DMS153 treated with DMSO at 0.1 percent for 48 hours (cell line): ENCODE measurements around the gene ATP1A1.

Experiments used
- DNase-seq: peaks from one replicate; lab custom pipeline; 2025; ENCODE audit not compliant: unreplicated experiment; lab: John Stamatoyannopoulos, UW

ATP1A1 gene

DNA sequence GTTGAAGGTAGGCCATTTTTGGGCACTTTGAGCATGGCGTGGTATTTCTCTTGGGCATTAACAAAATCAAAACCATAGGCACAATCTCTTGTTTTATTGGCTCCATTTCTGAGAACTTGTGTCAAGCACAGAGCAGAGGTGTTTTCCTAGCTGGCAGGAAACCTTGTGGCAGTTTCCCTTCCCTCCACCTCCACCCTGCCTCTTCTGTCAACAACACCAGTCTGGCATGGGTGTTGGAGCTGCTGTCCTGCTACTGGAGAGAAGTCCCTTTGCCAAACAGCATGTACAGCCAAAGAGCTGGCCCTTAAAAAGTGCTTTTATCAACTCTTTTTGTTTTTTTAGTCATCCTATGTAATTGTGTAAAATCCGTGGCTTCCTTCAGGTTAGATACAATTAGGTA lies 16.0 kb downstream of the ATP1A1 start:
- DNase-seq: no peak

- no peak for DNase-seq
These were observed 16.6 kb downstream of the ATP1A1 start for GRCh38 chr1:116389686-116390085.

- DNase-seq: no peak
These were observed 17.2 kb downstream of the ATP1A1 start for GRCh38 chr1:116390195-116390594.

DNA sequence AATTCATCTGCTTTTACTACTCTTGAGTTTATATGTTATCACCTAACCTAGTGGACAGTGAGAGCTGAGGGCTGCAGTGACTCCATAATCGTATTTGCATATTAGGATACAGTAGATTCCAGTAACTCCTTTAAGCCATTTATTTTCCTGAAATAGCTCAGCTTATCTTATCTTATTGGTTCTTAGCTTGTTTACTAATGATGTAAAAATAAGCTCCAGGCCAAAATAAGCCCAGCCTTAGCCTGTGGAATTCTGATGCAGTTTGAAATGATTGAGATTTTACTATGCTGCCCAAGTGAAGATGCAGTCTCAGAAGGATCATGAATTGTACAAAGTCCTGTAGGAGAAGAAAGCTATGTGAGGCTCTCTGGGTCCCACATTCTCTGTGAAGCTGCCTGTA lies 18.1 kb downstream of the ATP1A1 start:
- no peak for DNase-seq

GRCh38 chr1:116392717-116393404 lies 19.8 kb downstream of the ATP1A1 start:
- no peak for DNase-seq

DNA sequence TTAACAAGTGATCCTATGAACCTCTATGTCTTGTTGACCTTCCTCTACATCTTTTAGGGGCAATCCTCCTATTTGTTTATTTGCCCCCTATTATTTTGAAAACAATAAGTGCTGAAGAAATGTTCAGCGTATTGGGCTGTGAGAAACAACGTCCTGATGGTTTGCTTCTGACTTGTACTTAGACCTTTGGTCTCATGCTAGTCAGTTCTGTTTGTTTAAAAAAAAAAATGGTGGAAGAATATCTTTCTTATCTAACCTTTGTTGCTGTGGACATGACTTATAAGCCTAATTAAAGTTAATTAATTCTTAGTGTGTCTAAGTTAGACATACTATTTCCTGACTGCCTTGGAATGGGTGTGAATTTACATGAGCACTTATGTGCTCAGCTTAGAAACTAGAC lies 20.7 kb downstream of the ATP1A1 start:
- DNase-seq: no peak

DNA sequence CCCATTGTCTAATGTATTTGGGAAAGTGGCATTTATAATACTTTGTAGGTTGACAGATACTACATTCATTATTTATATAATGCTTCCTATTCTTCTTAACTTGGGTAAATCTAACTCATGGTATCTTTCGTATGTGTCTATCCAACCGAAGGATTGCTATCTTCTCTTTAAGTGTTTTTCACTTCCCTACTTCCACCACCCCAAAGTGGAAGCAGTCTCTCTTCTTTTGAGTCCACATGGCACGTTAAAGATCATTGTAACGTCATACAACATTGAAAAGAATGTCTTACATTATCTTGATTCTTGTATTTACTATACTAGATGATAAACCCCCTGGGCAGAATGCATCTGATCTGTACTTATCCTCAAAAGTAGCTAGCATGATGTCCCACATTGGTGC lies 21.2 kb downstream of the ATP1A1 start:
- DNase-seq: no peak

DNA sequence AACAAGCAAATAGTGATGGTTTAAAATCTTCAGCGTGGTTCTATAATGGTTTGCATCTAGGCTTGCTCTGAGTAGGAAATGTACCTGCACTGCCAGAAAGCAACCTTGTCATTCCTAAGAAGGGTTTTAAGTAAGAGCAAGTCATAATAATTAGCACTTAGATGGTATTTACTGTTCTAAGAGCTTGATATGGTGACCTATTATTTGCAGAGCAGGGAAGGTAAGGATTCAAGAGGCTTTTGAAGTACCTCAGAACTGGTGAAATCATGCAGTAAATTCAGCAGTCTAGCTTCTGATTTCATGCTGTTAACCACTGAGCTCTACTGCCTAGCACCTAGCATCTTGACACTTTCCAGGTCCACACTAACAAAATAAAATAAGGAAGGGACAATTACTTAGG lies 23.7 kb downstream of the ATP1A1 start:
- DNase-seq: no peak

DNA sequence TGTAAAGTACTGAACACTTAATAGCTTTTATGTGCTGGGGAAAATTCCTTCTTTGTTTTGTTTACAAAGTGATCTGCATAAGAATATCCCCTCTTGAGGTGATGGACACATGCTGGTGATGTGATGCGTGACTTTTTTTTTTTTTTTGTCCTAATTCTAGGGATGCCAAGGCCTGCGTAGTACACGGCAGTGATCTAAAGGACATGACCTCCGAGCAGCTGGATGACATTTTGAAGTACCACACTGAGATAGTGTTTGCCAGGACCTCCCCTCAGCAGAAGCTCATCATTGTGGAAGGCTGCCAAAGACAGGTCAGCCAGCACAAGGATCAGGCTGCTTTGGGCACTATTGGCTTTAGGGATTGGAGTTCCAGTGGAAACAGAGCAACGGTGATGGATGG lies 24.7 kb downstream of the ATP1A1 start:
- no peak for DNase-seq

DNA sequence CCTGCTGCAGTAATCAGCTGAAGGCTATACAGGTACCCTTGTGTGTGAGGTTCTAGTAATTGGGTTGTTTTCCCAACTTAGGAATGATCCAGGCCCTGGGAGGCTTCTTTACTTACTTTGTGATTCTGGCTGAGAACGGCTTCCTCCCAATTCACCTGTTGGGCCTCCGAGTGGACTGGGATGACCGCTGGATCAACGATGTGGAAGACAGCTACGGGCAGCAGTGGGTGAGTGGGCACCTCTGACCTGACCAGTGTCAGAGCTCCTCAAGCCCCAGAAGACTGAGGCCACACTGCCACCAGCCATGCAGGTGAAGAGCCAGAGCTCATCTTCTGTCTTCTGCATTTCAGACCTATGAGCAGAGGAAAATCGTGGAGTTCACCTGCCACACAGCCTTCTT lies 27.7 kb downstream of the ATP1A1 start:
- no peak for DNase-seq

DNA sequence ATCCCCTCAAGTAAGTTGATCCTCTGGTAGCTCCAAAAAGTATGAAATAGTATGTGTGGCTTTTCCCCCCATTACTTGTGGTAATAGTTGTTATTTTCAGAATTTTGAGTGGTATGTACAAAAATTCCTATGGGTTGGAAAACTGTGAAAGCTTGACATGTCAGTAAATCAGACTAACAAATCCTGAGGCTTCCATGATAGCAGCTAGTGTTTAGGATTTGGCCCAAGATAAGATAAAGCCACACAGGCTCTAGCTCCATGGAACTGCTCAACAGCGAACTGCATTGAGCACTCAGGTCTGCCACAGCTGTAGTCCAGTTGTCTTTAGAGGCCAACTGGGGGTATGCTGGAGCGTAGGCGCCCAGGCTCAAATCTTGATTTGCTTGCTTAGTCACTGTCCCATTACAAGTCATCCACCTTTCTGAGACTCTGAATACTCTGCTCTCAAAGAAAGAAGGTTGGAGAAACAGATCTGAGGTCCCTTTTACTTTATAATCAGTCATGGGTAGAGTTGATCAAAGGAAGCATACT lies 28.7 kb downstream of the ATP1A1 start:
- no peak for DNase-seq

DNA sequence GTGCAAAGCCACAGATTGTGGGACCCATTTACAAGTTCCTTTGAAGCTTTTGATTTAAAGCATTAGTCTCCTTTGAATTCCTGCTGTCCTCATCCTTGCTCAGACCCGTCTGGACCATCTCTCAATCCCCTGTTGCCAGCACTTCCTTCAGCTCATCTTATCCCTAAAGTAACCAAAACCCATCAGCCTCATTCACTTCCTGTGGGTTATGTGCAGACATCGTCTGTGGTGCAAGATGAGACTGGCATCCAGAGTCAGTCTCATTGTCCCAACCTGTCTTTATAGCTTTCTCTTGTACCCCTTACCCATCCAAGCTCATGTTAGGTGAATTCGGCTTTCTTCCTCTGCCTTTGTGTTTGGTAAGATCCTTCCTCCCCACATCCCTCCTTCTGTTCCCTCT lies 29.3 kb downstream of the ATP1A1 start:
- DNase-seq: no peak

GRCh38 chr1:116403496-116404136 lies 30.6 kb downstream of the ATP1A1 start:
- DNase-seq: no peak

- no peak for DNase-seq
These were observed 31.7 kb downstream of the ATP1A1 start for GRCh38 chr1:116404699-116405098.

- DNase-seq: no peak
These were observed 32.4 kb downstream of the ATP1A1 start for GRCh38 chr1:116405241-116406135.

GRCh38 chr1:116407033-116407432 lies 34.0 kb downstream of the ATP1A1 start:
- no peak for DNase-seq

- DNase-seq: no peak
These were observed 35.1 kb downstream of the ATP1A1 start for GRCh38 chr1:116408193-116408592.

GRCh38 chr1:116408803-116409720 lies 36.0 kb downstream of the ATP1A1 start:
- no peak for DNase-seq

DNA sequence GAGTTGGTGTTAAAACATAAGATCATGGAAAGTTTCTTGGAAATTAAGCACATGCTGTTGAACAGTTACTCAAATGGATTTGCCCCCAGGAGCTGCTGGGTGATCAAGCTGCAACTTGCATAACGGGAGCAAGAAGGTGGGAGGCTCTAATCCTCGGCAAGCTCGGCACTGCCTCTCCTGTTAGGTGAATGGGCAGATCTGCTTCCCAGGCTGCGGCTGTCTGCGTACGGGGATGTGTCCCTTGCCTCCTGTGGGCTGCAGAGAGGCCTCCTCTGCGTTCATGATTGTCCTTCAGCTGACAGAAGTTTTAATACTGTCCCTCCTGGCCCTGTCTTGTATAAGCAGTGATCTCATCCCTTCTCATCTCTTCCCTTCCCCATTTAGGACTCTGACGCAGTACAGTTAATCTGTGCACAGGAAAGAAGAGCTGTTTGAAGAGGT lies 36.7 kb downstream of the ATP1A1 start:
- DNase-seq: no peak

DNA sequence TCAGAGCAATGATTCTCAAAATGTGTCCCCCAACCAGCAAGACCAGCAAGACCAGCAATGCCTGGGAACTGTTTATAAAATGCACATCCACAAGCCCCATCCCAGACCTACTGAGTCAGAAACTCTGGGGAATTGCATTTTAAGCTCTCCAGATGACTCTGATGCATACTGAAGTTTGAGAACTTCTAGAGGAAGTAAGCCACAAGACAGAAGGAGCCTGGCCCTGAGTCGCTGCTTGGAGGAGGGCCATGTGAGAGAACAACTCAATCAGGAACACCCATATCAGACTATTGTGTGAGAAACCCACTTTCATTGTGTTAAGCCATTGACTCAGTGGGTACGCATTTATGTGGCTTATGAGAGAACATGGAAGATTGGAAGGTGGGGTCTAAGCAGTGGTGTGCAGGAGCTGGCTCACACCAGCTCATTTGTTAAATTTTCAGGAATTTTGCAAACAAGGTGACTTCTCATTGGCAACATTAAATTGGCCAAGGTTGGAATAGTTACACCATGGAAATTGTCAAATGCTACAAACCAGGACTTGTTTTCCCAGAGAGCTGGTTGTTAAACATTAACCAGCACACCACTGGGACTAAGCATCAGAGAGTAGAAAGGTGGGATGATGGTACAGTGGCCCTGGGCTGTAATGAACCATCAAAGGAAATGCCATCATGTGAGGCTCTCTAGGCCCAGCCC lies 38.9 kb downstream of the ATP1A1 start:
- DNase-seq: no peak
